Stimulated activated CD4-positive, alpha-beta T cell treated with anti-CD3 and anti-CD28 coated beads, Interleukin-2, amount 100 ng/mL, for 4 hours (primary cell): ENCODE results near the gene SNX11.

ENCODE experiments used
- DNase-seq: peaks from one replicate; pipeline ENCODE4 v3.0.0-alpha.2; 2020; ENCODE audit warnings: low read depth

SNX11 gene

GRCh38 chr17:48132385-48132784, 24.8 kb downstream of the SNX11 start:
- no peak for DNase-seq

DNA sequence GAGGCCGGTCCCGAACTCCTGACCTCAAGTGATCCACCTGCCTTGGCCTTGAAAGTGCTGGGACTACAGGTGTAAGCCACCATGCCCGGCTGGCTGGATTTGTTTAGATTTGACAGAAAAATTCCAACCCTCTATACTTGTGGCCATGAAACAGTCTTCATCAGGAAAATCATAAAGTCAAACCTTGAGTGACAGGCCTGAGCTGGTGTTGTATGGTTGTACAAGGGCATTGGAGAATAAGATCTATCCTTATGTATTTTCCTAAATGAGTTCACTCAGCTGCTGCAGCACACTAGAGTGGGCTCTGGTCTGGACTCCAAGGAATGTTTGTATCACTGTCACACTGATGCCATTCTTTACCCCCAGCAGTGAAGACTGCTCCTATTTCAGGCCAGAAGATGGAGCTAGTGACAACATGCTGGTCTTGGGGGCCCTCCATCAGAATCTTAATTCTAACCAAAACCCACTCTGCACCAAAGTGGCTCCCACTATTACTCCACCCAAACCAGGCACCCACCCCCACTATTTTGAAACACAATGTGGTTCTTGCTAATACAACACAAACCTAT, 27.4 kb downstream of the SNX11 start:
- DNase-seq = no peak

DNA sequence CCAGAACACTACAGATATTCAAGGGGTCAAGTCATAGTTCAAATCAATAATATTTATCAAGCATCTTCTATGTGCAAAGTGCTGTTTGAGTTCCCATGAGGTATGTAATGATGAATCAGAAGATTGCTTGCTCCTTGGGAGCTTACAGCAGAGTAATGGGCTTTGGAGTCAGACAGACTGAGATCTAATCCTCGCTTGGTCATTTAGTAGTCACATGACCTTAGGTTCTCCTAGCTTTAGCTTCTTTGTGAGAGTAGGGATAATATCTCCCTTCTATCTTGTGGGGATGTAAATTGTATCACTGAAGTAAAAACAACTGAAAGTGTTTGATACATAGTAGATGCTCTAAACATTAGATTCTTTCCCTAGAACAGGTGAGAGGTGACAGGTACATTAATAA, 30.1 kb downstream of the SNX11 start:
- no peak for DNase-seq

DNA sequence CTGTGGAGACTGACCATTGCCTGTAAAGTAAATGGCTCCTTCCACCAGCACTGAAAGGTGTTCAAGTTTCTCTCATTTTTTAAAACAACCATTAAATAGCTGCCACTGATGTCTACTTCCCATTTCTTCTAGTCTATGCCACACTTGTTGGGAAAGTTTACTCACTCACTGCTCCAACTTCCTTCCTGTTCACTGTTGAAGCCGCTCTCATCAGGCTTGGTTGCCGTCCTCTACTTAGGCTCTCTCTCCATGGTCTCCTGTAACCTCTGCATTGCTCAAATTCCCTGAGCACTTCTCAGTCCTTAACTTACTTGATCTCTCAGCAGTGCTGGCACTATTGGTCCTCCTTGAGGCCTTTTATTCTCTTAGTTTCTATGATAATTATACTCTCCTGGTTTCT, 32.4 kb downstream of the SNX11 start:
- no peak for DNase-seq

- no peak for DNase-seq
Observed at GRCh38 chr17:48143629-48144028, 36.1 kb downstream of the SNX11 start.

GRCh38 chr17:48144231-48144630, 36.7 kb downstream of the SNX11 start:
- no peak for DNase-seq

- no peak for DNase-seq
Observed at GRCh38 chr17:48144976-48145798, 37.6 kb downstream of the SNX11 start.

DNA sequence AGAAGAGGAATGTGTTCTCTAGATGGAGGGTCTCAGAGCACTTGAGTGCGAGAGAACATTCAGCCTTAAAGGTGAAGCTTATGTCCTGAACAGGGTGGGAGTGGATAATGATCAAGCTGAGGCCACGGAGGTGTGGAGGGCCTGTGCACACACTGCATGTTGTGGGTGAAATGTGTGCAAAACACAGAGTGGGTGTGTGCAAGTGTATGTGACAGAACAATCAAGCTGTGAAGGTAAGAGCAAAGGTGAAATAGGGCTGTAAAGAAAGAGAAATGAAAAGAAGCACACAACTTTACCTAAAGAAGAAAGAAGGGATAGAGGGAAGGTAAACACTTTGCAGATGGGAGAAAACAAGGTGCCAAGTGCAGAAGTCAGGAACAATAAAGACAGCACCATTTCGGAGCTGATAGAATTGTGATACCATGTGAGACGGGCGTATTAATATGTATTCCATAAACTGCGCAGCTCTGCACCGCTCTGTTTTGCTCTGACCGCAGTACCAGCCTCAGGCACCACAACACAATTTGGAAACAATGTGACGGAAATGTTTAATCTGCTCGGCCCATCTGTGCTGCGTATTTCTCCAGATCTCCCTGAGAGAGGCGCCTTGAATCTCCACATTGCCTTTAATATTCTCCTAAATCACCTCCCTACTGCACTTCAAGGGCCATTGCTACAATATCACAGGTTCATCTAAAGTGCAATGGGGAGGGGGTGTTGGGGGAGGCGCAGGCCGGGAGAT, 40.6 kb downstream of the SNX11 start:
- DNase-seq = no peak

GRCh38 chr17:48148854-48149786, 41.6 kb downstream of the SNX11 start:
- no peak for DNase-seq

DNA sequence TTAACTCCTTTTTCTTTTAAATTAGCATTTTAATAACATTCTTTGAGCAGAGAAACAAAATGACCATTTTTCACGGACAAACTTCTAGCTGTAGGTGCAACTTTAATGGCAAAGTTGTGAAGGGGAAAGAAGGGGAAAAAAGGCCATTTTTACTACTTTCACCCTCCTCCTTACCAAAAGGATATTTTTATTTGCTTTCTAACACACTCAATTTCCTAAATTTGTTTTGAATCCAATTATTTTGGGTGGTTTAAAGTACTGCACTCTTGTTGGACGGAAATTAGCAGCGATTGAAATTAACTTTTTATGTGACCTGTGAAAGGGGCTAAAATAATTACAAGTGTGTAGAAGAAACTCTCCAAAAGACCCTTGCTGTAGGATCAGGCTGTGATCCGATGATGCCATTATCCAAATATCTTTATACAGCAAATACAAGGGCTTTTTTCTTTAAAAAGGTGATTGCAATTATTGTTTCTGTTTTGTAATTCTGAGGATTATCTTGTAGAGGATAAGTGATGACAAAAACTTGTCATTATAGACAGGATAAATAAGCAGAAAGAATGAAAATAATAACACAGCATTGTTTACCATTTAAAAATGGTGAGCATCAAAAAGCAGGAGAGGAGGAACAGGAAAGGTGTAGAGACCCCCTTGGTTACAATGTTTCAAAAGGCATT, 42.4 kb downstream of the SNX11 start:
- no peak for DNase-seq

DNA sequence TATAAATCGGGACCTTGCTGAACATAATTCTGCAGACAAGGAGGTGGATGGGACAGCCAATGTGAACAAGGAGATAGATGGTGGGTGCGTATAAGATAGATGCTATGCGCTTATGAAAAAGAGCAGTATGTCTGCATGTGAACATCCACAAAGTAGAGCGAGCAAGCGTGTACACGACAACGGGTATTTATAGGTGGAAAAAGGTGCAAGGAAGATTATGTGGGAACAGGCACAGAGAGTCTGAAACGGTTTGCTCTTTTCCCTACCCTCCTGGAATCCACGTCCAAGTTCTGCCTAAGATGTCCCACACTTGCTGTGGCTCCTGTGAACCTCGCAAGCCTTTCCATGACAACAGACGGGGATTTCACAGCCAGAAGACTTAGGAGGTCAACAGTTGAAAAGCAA, 43.0 kb downstream of the SNX11 start:
- DNase-seq = no peak

DNA sequence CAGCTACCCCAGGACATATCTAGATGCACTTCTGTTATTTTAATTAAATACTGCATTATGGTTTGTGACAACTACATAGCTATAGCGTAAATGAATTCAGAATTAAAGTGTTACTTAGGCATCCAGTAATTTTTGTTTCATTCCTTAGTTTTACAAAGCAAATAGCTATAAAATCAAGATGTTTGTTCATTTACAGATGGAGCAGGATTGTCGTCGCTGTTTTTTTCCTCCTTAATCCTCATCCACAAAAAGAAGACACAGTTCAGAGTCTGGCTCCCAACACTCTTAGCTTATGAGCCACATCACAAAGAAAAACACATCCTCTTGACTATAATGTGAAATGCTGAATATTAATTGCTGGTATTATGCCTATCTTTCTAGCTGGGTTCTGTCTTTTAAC, 43.7 kb downstream of the SNX11 start:
- DNase-seq = no peak

GRCh38 chr17:48152289-48152688, 44.7 kb downstream of the SNX11 start:
- DNase-seq = no peak

DNA sequence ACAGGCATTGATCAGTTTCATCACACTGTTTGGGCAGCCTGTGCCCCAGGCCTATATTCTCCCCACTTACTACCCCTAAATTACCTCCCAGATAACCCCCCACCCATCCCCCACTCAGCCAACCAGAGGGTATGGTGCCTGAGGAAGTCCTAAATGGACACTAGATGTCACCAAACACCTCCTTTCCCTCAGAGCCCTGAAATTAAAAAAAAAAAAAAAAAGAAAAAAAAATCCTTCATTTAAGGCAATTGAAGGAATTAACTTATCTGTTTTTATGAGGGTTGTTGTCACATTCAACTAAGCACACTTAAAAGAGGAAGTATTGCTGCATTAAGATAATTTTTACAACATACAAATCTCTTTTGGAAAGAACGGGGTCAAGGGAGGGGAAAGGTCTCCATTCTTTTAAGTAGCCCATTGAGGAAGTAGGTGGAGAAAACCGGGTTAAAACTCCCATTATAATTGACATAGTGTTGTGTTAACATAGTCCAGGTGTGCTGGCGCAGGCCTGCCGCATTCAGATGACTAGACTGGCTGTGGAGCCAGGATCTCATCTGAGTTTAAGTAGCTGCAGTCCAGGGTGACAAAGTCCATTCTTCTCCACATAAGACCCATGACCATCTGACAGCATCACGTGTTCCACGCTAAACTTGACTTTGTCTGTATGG, 46.3 kb downstream of the SNX11 start:
- no peak for DNase-seq

- DNase-seq = no peak
Observed at GRCh38 chr17:48155889-48156611, 48.5 kb downstream of the SNX11 start.

DNA sequence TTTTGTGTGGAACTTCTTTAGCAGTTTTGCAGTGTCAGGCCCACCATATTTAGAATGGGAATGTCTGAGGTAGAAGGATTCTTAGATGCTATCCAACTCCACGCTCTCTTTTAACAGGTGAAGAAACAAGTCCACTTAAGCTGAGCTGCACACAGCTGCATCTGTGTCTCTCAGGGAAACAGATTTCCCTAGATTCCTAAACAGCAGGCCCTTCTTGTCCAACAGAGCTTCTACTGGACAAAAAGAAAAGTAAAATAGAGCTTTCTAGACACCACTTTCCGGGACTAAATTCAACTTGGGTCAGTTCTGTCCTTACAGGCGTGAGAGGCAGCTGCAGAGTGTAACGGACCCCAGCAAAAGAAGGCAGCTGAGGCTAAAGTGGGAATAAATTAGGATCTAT, 51.7 kb downstream of the SNX11 start:
- no peak for DNase-seq

DNA sequence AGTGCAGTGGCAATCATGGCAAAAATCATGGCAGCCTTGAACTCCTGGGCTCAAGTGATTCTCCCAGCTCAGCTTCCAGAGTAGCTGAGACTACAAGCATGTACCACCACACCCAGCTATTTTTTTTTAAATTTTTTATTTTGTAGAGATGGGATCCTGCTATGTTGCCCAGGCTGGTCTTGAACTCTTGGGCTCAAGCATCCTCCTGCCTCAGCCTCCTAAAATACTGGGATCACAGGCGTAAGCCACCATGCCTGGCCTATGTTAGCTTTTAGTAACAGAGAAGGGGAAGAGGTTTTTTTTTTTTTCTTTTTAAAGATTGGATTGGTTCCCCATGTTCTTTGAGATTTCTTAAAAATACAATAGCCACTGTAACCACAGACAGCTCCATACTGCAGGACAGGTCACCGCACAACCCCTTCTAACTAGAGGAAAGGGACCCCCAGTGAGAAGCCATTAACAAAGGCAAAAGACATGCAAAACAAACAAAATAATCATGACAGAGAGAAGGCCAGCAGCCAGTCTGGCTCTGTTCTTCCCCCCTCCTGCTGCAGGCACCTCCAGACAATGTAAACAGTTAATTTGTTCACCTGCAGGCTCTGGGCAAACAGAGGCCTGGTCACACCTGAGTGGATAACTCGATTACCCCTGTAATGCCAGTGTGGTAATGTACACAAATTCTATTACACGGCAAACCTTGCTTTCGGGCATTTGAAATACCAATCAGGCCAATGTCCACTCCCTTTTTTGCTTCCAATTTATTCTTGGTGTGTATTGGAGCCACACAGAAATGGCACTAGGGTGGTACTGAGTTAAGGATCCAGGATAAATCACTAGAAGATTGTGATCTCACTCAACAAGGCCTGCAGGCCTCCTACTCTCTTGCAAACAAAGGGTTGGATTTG, 52.9 kb downstream of the SNX11 start:
- no peak for DNase-seq

DNA sequence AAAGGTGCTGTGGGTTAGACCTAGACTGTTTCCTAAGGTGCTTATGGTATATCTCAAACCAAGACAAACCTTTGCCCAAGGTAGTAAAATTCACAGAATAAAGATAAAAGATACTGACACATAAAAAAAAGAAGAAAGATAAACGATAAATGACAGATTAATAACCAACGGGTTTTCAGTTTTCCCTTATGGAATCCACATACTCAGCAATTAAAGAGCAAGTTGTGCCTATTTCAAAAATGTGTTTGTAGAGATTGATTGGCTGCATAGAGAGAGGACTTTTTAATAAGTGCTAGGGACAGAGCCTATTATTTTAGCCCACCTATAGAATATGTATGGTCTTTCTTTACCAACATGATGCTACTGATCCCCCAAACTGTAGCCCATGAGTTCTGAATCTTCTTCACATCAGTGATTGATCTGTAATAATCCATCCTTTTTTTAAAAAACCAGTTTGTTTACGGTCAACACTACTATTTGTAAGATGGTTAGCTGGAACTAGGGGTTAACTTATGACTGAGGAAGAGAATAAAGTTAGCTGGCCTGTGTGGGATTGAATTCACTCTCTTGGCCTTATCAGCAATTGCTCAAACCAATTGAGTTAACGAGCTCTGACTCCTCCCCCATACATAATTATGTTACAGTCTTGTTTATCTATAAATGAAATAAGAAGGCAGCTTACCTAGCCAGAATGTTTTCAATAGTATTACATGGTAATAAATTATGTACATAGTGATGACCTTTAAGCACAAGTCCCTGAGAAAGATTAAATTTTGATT, 53.8 kb downstream of the SNX11 start:
- no peak for DNase-seq
